IPS-11a (cell line): ENCODE results near the gene SPATA19.

Experiments
- H3K4me3 ChIP-seq: one replicate; pipeline ENCODE4 v1.5.1; 2013; ENCODE audit warnings: low read depth, low read length, control low read depth

Gene SPATA19

DNA sequence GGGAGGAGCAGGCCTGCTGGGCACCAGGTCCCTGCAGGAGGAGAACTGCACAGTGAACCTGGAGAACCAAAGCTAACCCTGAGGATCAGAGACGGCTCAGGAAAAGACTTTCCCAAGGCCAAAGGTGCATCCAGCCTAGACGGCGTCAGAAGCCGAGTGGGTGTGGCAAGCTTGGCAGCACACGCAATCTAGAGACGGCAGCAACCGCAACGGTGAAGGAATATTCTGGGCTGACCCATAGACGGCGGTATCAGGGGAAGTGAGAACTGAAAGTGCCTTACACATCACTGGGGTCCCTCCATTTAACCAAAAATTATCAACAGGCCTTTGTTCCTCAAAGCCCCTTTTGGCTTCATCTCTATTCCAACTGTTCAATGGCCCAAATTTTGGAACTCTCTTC is 26.2 kb downstream of the SPATA19 start:
- H3K4me3 ChIP-seq = no peak overlapping the region

DNA sequence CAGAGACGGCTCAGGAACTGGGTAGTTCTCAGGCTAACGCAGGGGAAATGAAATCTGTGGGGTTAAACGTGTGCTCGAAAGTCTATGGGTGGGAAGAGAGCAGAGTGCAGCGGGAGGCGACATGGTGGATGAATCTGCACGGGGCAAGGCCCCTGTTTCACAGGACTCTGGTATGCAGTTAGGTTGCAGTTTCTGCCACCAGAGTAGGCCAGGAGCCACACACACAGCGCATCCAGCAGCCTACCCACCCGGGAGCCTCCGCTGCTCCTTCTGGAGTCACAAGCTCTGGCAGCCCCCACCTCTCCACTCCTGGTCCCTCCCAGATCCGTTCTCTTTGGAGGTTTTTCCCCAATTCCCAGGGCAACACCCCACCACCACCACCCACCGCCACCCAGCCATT is 27.0 kb downstream of the SPATA19 start:
- no peak overlapping the region for H3K4me3 ChIP-seq

DNA sequence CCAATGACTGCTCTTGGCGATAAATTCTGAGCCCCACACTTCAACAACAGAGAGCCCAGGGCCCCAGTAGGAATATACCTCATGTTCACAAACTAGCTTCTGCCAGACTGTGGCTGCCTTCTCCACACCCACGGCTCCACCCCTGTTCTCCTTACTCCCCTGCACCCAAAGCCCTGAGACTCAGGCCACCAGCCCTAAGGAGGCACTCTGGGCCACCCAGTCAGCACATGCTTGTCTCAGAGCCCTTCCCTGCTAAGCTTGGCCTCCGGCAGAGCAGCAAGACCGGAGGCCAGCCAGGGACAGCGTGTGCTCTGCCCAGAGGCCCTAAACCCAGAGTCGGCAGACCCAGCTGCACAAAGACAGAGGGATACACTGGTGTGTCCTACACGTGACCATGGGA is 27.9 kb downstream of the SPATA19 start:
- no peak overlapping the region for H3K4me3 ChIP-seq

DNA sequence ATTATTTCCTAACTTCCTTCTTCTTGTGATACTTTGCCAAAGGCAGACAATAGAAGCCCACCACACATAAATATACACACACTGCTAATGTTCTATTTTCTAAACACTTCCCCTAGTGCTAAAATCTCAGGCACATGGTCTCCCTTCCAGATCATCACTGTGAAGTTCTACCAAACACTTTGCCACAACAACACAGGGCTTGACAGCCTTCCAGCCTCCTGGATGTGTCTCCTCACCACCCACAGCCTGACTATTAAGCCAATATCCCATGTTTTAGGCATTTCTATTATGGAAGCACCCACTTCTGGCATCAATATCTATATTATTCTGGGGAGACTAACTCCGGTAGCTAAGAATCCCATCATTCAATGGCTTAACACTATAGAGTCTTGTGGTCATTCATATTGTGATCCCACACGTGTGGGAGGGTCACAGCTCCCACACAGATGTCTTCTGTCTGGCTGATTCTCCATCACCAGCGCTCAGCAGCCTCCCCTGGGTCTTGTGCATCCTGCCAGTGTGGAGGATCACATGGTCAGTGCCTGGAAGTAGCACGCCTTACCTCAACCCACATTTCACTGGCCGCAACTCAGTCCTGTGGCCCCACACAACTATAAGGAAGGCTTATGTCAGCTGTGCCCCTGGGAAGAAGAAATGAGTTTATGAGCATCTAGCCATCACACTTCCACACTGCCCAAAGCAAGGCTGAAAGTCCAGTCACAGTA is 29.0 kb downstream of the SPATA19 start:
- H3K4me3 ChIP-seq = no peak overlapping the region

DNA sequence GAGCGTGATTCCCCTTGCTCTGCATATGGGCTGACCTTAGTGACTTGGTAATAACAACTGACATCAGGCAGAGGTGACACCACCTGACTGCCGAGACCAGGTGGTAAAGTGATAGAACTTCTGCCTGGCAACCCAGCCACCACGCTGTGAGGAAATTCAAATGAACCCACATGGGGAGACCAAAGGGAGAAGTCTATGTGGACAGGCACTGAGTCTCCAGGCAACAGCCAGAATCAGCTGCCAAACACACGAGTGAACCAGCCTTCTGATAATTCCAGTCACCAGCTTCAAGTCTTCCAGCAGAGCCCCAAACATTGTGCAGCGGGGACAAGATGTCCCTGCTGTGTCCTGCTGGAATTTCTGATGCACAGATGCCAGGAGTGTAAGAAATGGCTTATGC is 29.7 kb downstream of the SPATA19 start:
- no peak overlapping the region for H3K4me3 ChIP-seq

DNA sequence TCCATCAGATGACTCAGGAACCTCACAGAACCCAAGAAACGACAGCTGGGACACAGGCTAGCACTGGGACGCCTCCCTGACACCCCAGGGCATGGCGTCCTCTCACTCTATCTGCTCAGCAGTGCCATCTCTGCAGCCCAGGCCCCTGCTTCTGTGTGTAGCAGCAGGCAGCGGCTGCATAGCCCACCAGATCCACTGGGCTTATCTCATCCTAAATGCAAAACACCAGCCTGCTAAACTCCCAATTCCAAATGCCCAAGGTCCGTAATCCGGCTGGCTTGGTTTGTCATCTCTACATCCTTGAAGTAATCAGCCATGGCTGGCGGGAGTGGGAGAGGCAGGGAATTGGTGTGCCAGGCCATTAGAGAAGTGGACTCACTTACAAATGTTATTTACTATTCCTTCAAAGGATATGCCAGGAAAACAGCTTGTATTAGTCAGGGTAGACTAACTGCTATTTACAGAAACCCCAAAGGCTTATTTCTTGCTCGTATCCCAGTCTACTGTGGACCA is 30.7 kb downstream of the SPATA19 start:
- H3K4me3 ChIP-seq = no peak overlapping the region

DNA sequence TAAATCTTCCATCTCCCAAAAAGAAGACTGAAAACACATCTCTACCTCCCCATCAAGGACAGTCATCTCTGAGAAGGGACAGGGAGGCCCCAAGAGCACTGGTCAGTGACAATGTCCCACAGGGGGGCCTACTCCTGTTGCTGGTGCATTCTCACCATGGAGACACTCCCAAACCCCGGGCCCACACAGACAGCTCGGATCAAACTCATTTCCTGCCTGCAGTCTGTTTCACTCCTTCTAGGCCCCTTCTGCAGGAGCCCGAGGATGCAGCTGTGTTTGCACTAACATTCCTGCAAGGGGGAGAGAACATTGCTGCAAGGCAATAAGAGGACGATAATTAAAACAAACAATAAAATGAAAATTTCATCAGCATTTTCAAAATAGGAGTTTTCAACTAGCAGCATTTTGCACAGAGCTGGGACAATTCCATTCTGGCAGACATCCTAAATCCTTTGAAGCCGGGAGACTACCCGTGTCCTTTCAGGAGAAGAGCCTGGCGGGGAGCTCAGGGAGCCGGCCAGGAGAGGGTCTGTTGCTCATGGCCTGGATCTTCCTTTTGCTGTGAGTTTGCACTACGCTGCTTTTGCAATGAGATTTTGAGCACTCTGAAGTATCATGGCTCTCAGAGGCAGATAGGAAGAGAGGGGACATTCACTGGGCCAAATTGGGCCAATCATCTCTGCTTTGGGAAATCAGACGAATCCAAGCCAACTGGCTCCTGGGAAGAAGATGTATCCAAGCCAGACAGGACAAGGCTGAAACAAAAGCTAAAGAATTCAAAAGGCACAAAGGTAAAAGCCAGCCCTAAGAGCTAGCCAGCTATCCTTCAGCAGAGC is 33.2 kb downstream of the SPATA19 start:
- H3K4me3 ChIP-seq = no peak overlapping the region

DNA sequence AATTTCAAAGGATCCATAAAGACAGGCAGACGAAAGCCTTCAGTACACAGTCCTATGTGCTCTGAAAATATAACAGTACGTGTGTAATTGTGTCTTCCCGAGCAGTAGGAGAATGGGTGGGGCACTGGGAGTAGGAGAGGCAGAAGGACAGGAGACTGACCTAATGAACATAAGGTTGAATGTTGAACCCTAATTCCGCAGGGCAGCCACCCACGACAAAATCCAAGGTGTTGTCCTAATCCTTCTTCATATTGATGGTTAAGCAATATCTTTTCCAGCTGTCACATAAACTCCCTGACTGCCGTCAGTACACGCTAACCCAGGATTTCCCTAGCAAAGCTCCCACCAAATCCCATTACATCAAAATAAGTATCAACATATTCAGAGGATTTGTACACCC is 34.5 kb downstream of the SPATA19 start:
- H3K4me3 ChIP-seq = no peak overlapping the region

DNA sequence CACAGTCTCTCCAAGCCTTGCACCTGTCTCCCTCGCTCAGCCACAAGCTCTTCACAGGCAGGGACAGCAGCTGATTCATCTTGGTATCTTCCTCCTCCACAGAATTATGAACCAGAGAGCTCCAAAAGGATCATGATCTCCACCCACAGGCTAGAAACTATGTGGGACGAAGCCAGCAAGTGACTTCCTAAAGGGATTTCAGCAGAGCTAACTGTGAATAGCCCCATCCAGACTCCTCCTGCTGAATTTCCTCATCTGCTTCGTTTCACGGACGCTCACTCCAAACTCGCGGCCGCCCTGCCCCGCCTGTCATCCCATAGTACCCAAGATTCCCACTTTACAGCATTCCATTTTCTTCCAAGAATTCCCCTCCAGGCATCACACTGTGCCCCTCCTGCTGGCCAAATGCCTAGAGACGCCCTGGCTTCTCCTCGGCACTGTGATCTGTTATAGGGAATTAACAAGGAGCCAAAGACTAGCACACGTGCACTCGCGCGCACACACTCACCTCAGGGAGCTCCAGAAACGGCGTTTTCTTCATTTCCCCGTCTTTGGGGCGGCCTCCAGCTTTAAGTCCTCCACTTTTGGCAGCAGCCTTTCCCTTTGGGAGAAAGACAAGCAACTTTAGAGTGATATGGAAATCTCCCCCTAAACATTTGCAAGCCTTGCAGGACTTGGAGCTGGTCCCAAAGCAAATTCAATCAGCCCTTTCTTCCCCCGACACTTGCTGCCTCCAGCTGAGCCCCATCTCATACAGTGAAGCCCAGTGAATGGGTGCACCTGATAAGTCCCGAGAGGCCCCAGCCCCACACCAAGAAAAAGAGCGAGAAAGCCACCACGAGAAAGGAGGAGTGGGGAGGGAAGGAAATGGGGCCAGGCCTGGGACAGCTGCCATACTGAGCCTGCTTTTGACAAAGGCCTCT is 35.5 kb downstream of the SPATA19 start:
- H3K4me3 ChIP-seq = no peak overlapping the region

DNA sequence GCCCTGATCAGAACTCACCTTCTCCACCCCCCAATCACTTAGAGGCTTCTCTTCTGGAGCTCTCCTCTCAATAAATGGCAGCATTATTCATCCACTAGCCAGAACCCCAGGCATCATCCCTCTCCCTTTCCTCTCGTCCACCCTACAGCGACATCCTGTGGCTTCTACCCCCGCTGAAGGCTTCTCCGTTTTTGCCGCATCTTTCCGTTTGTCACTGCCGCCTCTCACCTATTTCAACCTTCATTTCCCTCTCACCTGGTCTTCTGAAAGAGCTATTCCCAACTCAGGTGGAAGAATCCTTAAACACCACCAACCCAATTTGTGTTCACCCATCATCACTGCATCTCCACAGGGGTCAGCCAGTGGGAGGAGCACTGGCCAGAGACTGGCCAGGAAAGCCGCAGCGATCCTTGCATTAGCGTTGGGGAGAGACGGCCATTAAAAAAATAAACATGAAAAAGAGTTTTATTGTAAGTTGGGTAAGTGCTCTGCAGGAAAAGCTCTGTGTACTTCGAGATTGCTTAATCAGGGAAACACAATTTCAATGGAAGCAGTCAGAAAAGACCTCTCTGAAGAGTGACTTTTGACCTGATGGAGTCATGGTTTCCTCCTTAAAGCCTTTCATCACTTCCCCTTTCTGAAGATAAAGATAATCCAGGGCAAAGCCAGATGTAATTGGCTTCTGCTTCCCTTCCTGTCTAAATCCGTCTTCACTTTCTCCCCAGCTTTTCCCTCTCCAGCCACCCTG is 36.7 kb downstream of the SPATA19 start:
- no peak overlapping the region for H3K4me3 ChIP-seq

DNA sequence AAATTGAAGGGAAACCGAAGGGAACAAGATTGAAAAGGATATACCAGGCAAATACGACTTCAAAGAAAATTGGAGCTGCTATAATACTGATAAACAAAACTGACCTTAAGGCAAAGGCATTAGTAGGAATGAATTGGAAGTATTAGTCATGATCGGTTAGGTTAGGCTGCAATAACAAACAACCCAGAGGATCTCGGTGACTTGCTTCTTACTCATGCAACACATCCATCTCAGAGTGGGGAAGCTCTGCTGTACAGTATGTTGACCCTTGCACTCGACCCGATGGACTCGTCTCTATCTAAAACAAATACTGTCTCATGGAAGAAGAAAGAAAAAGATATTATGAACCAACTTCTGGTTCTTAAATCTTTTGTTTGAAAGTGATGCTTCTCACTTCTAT is 42.3 kb downstream of the SPATA19 start:
- H3K4me3 ChIP-seq = no peak overlapping the region

DNA sequence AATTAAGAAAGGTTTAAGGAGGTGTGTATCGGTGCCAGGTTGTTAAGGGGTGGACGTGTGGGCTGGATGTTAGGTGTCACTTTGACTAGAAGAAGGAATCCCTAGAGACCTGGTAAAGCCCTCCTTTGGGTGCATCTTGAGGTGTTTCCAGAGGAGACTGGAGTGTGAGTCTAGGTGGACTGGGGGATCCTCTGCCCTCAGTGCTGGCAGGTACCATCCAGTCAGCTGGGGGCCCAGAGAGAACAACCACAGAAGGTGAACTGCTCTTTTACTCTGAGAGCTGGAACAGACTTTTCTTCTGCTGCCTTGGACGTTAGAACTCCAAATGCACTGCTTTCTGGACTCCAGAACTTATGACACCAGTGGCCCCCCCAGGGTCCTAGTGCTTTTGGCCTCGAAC is 44.0 kb downstream of the SPATA19 start:
- H3K4me3 ChIP-seq = no peak overlapping the region

DNA sequence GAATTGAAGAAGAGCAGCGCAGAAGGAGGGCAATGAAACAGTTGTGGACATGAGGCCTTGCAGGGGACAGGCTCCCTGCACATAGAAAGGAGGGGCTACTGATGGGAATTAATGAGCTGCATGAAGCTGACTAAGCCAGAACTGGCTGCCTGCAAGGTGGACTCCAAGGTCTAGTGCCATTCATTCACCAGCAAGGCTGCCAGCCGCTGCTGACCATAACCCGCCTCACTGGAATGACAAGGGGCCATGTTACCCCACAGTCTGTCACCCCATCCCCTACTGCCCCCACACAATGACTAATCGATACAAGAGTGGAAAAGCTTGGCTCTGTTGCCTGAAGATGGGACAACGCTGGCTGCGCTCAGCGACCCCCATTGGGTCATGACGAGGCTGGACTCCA is 44.6 kb downstream of the SPATA19 start:
- H3K4me3 ChIP-seq = no peak overlapping the region

DNA sequence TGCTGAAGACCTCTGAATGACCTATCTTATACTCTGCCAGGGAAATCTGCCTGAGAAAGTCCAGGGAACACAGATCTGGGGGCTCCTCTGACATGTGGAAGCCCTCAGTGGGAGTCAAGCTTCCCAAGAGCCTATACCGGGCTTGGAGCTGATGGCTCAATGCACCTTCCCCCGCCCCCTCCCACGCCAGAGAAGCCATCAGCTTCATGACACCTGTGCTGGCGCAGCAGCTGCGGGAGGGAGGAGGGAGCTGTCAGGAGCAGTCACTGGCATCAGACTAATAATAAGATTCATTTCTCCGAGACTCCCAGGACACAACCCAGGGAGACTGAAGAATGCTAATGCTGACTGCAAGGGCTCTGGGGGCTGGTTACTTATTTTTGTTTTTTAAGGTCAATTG is 47.8 kb downstream of the SPATA19 start:
- no peak overlapping the region for H3K4me3 ChIP-seq

DNA sequence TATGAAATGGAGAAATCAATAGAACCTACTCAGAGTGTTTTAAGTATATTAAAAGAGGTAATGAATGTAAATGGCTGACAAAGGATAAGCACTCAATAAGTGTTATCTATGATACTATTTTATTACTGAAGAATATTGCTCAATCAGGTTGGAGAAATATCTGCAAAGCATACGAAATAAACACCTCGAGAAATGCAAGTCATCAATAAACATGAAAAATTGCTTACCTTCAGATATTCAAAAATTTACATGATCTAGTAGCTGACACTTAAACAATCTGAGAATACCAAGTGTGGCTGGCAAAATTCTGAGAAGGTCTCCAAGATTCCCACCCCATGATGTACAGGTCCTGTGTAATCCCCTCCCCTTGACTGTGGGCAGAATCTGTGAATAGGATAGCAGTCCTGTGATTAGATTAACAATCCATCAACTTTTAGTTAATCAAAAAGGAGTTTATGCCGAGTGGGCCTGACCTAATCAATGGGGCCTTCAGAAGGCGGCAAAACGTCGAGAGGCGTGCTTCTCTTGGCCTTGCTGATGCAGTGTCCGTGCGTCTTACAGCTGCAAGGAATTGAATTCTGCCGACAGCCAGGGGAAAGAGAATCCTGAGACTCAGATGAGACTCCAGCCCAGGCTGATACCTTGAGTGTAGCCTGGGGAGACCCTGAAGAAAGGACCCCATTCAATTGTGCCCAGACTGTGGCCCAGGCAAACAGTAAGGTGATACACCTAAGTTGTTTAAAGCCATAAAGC is 49.1 kb downstream of the SPATA19 start:
- no peak overlapping the region for H3K4me3 ChIP-seq

DNA sequence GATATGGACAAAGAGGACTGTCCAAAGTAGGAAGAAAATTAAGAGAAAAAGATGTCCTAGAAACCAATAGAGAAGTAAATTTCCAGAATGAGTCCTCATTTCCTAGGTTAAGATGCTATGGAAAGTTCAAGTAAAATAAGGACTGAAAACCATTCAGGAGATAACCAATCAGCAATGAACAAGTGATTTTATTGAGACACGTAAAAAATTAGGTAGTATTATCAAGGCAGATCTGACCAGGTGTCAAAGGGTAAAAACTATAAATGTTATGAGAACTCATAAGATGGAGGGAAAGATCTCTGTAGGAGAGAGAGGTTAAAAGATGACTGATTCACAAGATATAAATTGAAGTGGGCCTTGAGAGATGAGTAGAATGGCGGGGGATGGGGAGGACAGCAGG is 50.2 kb downstream of the SPATA19 start:
- no peak overlapping the region for H3K4me3 ChIP-seq

DNA sequence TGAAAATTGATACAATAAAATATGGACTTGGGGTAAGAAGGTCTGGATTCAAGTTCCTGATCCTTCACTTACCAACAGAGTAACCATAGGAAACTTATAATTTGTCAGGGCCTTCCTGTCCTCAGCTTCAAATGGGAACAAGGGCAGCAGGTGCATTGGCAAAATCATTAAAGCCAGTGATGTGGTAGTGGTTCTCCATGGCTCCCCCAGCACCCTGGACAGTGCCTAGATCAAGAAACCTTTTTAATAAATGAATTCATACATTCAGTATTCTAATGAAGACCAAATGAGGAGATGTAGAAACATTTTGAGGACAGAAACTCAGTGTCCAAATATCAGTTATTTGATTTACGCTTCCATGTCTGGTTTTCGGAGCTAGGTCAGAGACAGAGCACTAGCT is 51.1 kb downstream of the SPATA19 start:
- no peak overlapping the region for H3K4me3 ChIP-seq

DNA sequence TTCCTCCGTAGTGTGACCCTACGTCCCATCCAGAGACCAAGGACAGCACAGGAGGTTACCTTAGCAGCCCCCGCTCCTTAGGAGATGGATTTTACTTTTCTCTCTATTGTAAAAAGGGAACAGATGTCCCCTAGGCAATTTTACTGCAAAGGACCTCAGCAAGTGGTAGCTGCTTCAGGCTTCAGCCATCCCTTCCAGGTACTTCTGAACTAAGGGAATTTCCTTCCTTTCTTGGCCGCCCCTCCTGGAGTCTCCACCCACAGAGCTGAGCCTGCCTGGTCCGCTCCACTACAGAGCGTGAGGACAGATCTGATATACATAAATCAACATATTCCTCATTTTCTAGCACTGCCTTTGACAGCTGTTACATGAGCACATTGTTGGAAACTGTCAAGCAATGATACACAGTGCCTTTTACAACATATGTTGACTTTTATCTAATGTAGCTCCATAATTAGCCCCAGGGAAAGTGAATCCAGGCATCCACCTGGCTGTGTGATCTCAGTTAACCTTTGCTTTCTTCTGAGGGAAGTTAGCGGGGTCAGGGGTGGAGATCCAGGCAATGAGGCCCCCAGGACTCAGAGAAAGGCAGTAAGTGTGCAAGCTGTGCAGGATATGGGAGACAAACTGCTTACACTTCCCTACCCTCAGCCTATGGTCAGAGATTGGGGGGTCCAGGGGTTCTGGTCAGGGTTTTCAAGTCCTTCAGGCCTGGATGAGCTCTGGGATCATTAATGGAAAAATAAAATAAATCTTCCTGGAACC is 51.9 kb downstream of the SPATA19 start:
- H3K4me3 ChIP-seq = no peak overlapping the region

DNA sequence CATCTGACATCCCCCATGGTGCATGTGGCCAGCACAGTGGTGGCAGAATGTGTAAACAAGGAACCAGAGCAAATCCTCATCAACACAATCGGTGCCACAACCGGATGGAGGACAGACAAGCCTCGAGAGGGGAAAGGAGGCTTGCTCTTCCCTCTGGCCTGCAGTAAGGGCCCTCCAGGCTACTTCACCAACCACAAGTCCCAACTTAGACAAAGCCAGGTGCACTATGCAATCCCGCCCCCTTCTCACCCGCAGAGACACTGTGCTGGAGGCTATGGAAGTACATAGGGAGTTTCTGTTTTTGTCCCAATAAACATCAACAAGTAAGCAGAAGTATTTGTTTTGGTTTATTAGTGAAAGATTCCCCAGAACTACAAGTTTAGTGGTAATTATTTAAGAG is 54.3 kb downstream of the SPATA19 start:
- no peak overlapping the region for H3K4me3 ChIP-seq
